Measurements from ENCODE around the gene CCL1. TPM values are rescaled to one million over a fixed set of nuclear protein-coding genes. Genes with fewer than 3 reads are reported as not detected.

Gene CCL1
- total and polyA plus RNA-seq, 10 of the 15 experiments (the other 5 are each of a cell fraction or from before 2014, with no cell fraction given) = 0.14 to 1.8 (median 0.40) TPM; not detected in 3

GRCh38 chr17:34351096-34351495 is 11.9 kb downstream of the CCL1 start:
- no TSS peak for BruUV-seq (replicated peaks)
- ChIA-PET CTCF (interaction anchor here (1.0 kb wide), 1 partner anchor 10 kb away, joined by 3 read pairs; no protein-coding TSS in a partner anchor), POLR2A (no interaction called here), SMC1A (ENCODE audit: uncharacterized antibody, unreplicated experiment) (no interaction called here), RAD21 (ENCODE audit: unreplicated experiment) (no interaction called here)
- DNase-seq (ENCODE audit: low read depth, low spot score) (no peak), FAIRE-seq (no peak), ATAC-seq (no peak)
- H3K9ac ChIP-seq (ENCODE audit: control insufficient read depth, insufficient read depth, low read length) = no peak overlapping the region
- in situ Hi-C loops (cut with MboI) = no loop called here
- H3K4me3 ChIP-seq = no peak overlapping the region
- H3K27me3 ChIP-seq (replicated peaks in 1 of 2; ENCODE audit: control insufficient read depth in 2 of 2, insufficient read depth in 2 of 2, low read length in 1 of 2) = peaks cover 0 to 2% of the 10 kb centered on the region in 2 experiments; a peak in 1 of 4 replicates
- intact Hi-C loops (cut with micrococcal nuclease; ENCODE audit: unreplicated experiment) = no loop called here
- no peaks in the 10 kb centered on the region for H3K36me3 ChIP-seq (ENCODE audit: control insufficient read depth in 2 of 2, insufficient read depth in 2 of 2, low read length in 1 of 2)
- TF ChIP-seq IRF4 (IDR thresholded peaks at IDR 0.05; ENCODE audit: low read depth, low read length) = no peak
- TF ChIP-seq BCL11A (IDR thresholded peaks at IDR 0.05; ENCODE audit: low read depth, low read length) = no peak
- TF ChIP-seq ETV6 (conservative IDR thresholded peaks at IDR 0.05 in 1 of 2, IDR thresholded peaks at IDR 0.05 in 1 of 2; ENCODE audit: borderline replicate concordance in 1 of 2, low read depth in 1 of 2) = no peak
- TF ChIP-seq SP1 (IDR thresholded peaks at IDR 0.05; ENCODE audit: low read depth, low read length) = no peak
- no peak for TF ChIP-seq RAD51 (IDR thresholded peaks at IDR 0.05)
- no peak for TF ChIP-seq ZBTB4 (CRISPR knock-in tag; IDR thresholded peaks at IDR 0.05)
- no peak for TF ChIP-seq RBBP5 (conservative IDR thresholded peaks at IDR 0.05)
- TF ChIP-seq NR2F1 (conservative IDR thresholded peaks at IDR 0.05) = no peak
- TF ChIP-seq TBL1XR1 (IDR thresholded peaks at IDR 0.05; ENCODE audit: low read depth, low read length) = no peak
- no peak for TF ChIP-seq USF2 (IDR thresholded peaks at IDR 0.05; ENCODE audit: borderline replicate concordance, low read depth, low read length)
- no peak for TF ChIP-seq SRF (IDR thresholded peaks at IDR 0.05; ENCODE audit: low read depth in 2 of 2, low read length in 2 of 2)
- TF ChIP-seq DPF2 (IDR thresholded peaks at IDR 0.05) = no peak
- TF ChIP-seq ZNF24 (IDR thresholded peaks at IDR 0.05) = no peak
- no peak for TF ChIP-seq POU2F2 (IDR thresholded peaks at IDR 0.05; ENCODE audit: borderline replicate concordance, low read depth, low read length)
- TF ChIP-seq MXI1 (IDR thresholded peaks at IDR 0.05; ENCODE audit: low read depth, low read length) = no peak
- TF ChIP-seq ZNF622 (IDR thresholded peaks at IDR 0.05) = no peak
- no peak for TF ChIP-seq TAF1 (IDR thresholded peaks at IDR 0.05; ENCODE audit: borderline replicate concordance, low read depth, low read length)
- TF ChIP-seq STAT1 (conservative IDR thresholded peaks at IDR 0.05) = no peak
- H3K27ac ChIP-seq (ENCODE audit: control insufficient read depth, insufficient read depth) = no peak overlapping the region
- no peaks in the 10 kb centered on the region for H3K9me3 ChIP-seq (replicated peaks; ENCODE audit: control insufficient read depth, insufficient read depth, low read length)
- no peak overlapping the region for H3K4me2 ChIP-seq (ENCODE audit: control insufficient read depth, insufficient read depth)
- H4K20me1 ChIP-seq (ENCODE audit: control insufficient read depth, insufficient read depth) = no peaks in the 10 kb centered on the region
- H3K4me1 ChIP-seq (ENCODE audit: control insufficient read depth, insufficient read depth, low read length) = no peaks in the 10 kb centered on the region
- H2AFZ ChIP-seq (ENCODE audit: control insufficient read depth, low read depth, low read length) = no peak overlapping the region
- H3K79me2 ChIP-seq (ENCODE audit: control insufficient read depth, insufficient read depth, low read length) = no peaks in the 10 kb centered on the region
- 8% methylated on average over 1 of the region's 1 CpG for WGBS (ENCODE audit: insufficient coverage, insufficient replicate concordance, low lambda C conversion rate, missing lambda C conversion rate)

All from GM12878 (cell line).